Prostate gland (tissue), 2 donors: ENCODE measurements around the gene CAPN5. TPM values are rescaled to one million over a fixed set of nuclear protein-coding genes. Genes with fewer than 3 reads are reported as not detected.

Experiments used
- DNase-seq: peaks from one replicate; pipeline ENCODE4 v3.0.0-alpha.2; 2019; ENCODE audit warnings: low spot score
- H3K27ac ChIP-seq, 2 donors: fragments of 200-600 bp; sonication (generic); 2 replicates each; pipeline ENCODE4 v1.5.1; 2017 to 2019
- H3K27me3 ChIP-seq: fragments of 200-600 bp; sonication (generic); replicated peaks from 2 replicates; pipeline ENCODE4 v1.5.1; 2019; ENCODE audit not compliant: insufficient read depth
- H3K36me3 ChIP-seq, 2 donors: fragments of 200-600 bp; sonication (generic); 1 replicate in 1 of 2; 2 replicates in 1 of 2; pipeline versions ENCODE4 v1.5.1 to v1.8.1; 2017 to 2019
- H3K4me1 ChIP-seq: fragments of 200-600 bp; sonication (generic); replicated peaks from 2 replicates; pipeline ENCODE4 v1.5.1; 2019
- H3K4me3 ChIP-seq, 2 donors: fragments of 200-600 bp; sonication (generic); 2 replicates each; pipeline ENCODE4 v1.5.1; 2017 to 2019
- H3K9me3 ChIP-seq: fragments of 200-600 bp; sonication (generic); 2 replicates; pipeline ENCODE4 v1.5.1; 2017
- CTCF ChIP-seq, 4 experiments: fragments of 200-600 bp in 2 of 4; fragments of 450-650 bp in 2 of 4; sonication (generic) in 2 of 4; IDR thresholded peaks; 1 replicate in 3 of 4; 2 replicates in 1 of 4; pipeline ENCODE4 v1.5.1; 2016 to 2019; ENCODE audit warnings: antibody characterized with exemption in 4 of 4, mild to moderate bottlenecking in 2 of 4, moderate library complexity in 2 of 4
- POLR2A ChIP-seq: fragments of 450-650 bp; IDR thresholded peaks from one replicate; pipeline ENCODE4 v1.6.1; 2016; ENCODE audit warnings: antibody characterized with exemption, mild to moderate bottlenecking
- POLR2AphosphoS5 ChIP-seq: sonication (generic); formaldehyde crosslinking; IDR thresholded peaks from one replicate; pipeline ENCODE4 v1.6.1; 2017; ENCODE audit warnings: antibody characterized with exemption
- WGBS: methylation state at CpG from one replicate; pipeline ENCODE4 v1.1.5; 2018; 5-methylcytosine and 5-hydroxymethylcytosine counted together
- intact Hi-C: fragments of 100-400 bp; cut with DNase I; formaldehyde crosslinking; loops from one replicate; pipeline ENCODE4 v1.14.2; 2022
- total RNA-seq, 2 donors: library from RNA; depleted of rRNA; stranded (reverse); fragments of >200 nt; gene quantifications; one replicate each; pipeline ENCODE4 v1.1.0, GENCODE V29; 2016

Gene CAPN5
- total RNA-seq, 2 donors from 2014 or later: 28.6 to 83.5 TPM

GRCh38 chr11:77087723-77088225 is 21.0 kb downstream of the CAPN5 start:
- 97% methylated on average over 9 of the region's 9 CpGs for WGBS
- Histone ChIP-seq H3K27ac (peak overlapping the region in 1 of 2 donors; percentile 33), H3K4me1 (peaks cover 10% of the 10 kb centered on the region), H3K4me3 (no peak overlapping the region), H3K27me3 (no peaks in the 10 kb centered on the region), H3K36me3 (no peaks in the 10 kb centered on the region), H3K9me3 (no peaks in the 10 kb centered on the region)
- DNase-seq: no peak
- intact Hi-C loops: no loop called here
- TF ChIP-seq CTCF (IDR thresholded peaks at IDR 0.05) (no peak), POLR2A (no peak), POLR2AphosphoS5 (no peak)

GRCh38 chr11:77088236-77089003 is 21.6 kb downstream of the CAPN5 start:
- 71% methylated on average over 11 of the region's 11 CpGs for WGBS
- peak; percentile 83 for DNase-seq
- TF ChIP-seq POLR2A (no peak), CTCF (IDR thresholded peaks at IDR 0.05) (peak in 1 of 4 experiments; percentile 4), POLR2AphosphoS5 (peak; percentile 88)
- intact Hi-C loops: no loop called here
- H3K36me3 ChIP-seq: no peaks in the 10 kb centered on the region
- H3K27ac ChIP-seq: peak overlapping the region; percentile 19 to 33
- no peak overlapping the region for H3K4me3 ChIP-seq
- H3K4me1 ChIP-seq: peaks cover 10% of the 10 kb centered on the region
- no peaks in the 10 kb centered on the region for H3K27me3 ChIP-seq
- no peaks in the 10 kb centered on the region for H3K9me3 ChIP-seq

- Histone ChIP-seq H3K9me3 (no peaks in the 10 kb centered on the region), H3K27ac (peak overlapping the region in 1 of 2 donors; percentile 6), H3K4me3 (no peak overlapping the region), H3K4me1 (peaks cover 10% of the 10 kb centered on the region), H3K27me3 (no peaks in the 10 kb centered on the region), H3K36me3 (no peaks in the 10 kb centered on the region)
- no peak for TF ChIP-seq POLR2AphosphoS5
- TF ChIP-seq CTCF (IDR thresholded peaks at IDR 0.05): no peak
- no peak for TF ChIP-seq POLR2A
- WGBS: 82% methylated on average over 3 of the region's 3 CpGs
- intact Hi-C loops: no loop called here
- no peak for DNase-seq
Measured at GRCh38 chr11:77089004-77089545, 22.3 kb downstream of the CAPN5 start.

- Histone ChIP-seq H3K9me3 (no peaks in the 10 kb centered on the region), H3K4me1 (peaks cover 10% of the 10 kb centered on the region), H3K27ac (no peak overlapping the region), H3K4me3 (no peak overlapping the region), H3K27me3 (no peaks in the 10 kb centered on the region), H3K36me3 (no peaks in the 10 kb centered on the region)
- no peak for DNase-seq
- TF ChIP-seq POLR2A: no peak
- no peak for TF ChIP-seq POLR2AphosphoS5
- no peak for TF ChIP-seq CTCF (IDR thresholded peaks at IDR 0.05)
- intact Hi-C loops: loop anchor here (10.0 kb wide), 1 partner anchor 165 kb away; no protein-coding TSS in a partner anchor
- 88% methylated on average over 4 of the region's 4 CpGs for WGBS
Measured at GRCh38 chr11:77090046-77090372, 23.2 kb downstream of the CAPN5 start.
